ENCODE results near the gene SOX6.

SOX6 gene

DNA sequence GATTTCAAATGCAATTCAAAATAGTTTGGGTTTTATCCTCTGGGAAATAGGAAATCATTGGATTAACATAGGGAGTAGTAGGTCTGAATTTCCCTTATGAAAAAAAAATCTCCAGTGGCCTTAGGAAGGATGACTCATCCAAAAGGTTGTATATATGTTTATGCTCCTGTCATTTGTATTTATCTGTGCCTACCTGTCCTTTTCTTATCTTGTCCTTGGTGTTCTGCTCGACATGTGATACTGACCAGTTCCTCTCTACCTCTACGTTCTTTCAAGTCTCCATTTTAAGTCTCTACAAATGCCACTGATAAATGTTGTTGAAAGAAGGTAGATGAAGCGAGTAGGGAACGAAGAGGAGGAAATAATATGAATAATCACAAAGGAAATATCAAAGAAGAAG, 3.0 kb upstream of the SOX6 start:
- Histone ChIP-seq H3K9ac (ENCODE audit: low read length) (no peak overlapping the region), H3K27me3 (ENCODE audit: low read depth, low read length) (no peaks in the 10 kb centered on the region), H3K9me3 (ENCODE audit: insufficient read depth, low read length) (no peaks in the 10 kb centered on the region), H4K20me1 (ENCODE audit: insufficient read depth, low read length) (no peaks in the 10 kb centered on the region), H3K36me3 (replicated peaks; ENCODE audit: low read depth, low read length) (no peaks in the 10 kb centered on the region), H3K27ac (ENCODE audit: low read length) (no peak overlapping the region), H3K4me2 (ENCODE audit: low read length) (no peak overlapping the region), H3K4me1 (ENCODE audit: low read length) (no peaks in the 10 kb centered on the region), H2AFZ (ENCODE audit: low read depth, low read length) (no peak overlapping the region), H3K4me3 (ENCODE audit: low read length) (no peak overlapping the region), H3K79me2 (ENCODE audit: low read length) (no peaks in the 10 kb centered on the region)
- no peak for TF ChIP-seq EZH2phosphoT487 (IDR thresholded peaks at IDR 0.05; ENCODE audit: low read depth)
- TF ChIP-seq, protein P1, sequence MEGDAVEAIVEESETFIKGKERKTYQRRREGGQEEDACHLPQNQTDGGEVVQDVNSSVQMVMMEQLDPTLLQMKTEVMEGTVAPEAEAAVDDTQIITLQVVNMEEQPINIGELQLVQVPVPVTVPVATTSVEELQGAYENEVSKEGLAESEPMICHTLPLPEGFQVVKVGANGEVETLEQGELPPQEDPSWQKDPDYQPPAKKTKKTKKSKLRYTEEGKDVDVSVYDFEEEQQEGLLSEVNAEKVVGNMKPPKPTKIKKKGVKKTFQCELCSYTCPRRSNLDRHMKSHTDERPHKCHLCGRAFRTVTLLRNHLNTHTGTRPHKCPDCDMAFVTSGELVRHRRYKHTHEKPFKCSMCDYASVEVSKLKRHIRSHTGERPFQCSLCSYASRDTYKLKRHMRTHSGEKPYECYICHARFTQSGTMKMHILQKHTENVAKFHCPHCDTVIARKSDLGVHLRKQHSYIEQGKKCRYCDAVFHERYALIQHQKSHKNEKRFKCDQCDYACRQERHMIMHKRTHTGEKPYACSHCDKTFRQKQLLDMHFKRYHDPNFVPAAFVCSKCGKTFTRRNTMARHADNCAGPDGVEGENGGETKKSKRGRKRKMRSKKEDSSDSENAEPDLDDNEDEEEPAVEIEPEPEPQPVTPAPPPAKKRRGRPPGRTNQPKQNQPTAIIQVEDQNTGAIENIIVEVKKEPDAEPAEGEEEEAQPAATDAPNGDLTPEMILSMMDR (IDR thresholded peaks at IDR 0.05; ENCODE audit: low read depth, low read length): no peak

DNA sequence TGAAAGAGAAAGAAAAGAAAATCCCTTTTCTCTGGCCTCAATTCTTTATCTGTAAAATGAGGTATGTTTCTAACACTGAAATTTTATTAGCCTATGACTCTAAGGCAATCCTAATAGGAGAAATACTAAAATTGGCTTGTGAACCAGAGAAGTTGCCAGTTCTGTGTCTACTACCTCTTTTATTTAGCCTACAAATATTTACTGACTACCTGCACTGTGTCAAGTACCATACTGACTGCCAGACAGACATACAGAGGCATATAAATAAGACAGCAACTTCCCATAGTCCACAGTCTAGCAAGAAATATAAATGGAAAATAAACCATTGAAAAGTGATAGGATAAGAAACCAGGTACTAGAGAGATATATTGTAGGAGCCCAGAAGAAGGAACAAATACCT, 2.4 kb upstream of the SOX6 start:
- H3K4me1 ChIP-seq (ENCODE audit: low read length): no peaks in the 10 kb centered on the region
- no peaks in the 10 kb centered on the region for H3K79me2 ChIP-seq (ENCODE audit: low read length)
- no peaks in the 10 kb centered on the region for H4K20me1 ChIP-seq (ENCODE audit: insufficient read depth, low read length)
- H3K27ac ChIP-seq (ENCODE audit: low read length): no peak overlapping the region
- H3K36me3 ChIP-seq (replicated peaks; ENCODE audit: low read depth, low read length): no peaks in the 10 kb centered on the region
- H3K4me3 ChIP-seq (ENCODE audit: low read length): no peak overlapping the region
- H2AFZ ChIP-seq (ENCODE audit: low read depth, low read length): no peak overlapping the region
- TF ChIP-seq EZH2phosphoT487 (IDR thresholded peaks at IDR 0.05; ENCODE audit: low read depth): no peak
- TF ChIP-seq, protein P1 (IDR thresholded peaks at IDR 0.05; ENCODE audit: low read depth, low read length): no peak
- H3K27me3 ChIP-seq (ENCODE audit: low read depth, low read length): no peaks in the 10 kb centered on the region
- H3K4me2 ChIP-seq (ENCODE audit: low read length): no peak overlapping the region
- H3K9ac ChIP-seq (ENCODE audit: low read length): no peak overlapping the region
- no peaks in the 10 kb centered on the region for H3K9me3 ChIP-seq (ENCODE audit: insufficient read depth, low read length)

DNA sequence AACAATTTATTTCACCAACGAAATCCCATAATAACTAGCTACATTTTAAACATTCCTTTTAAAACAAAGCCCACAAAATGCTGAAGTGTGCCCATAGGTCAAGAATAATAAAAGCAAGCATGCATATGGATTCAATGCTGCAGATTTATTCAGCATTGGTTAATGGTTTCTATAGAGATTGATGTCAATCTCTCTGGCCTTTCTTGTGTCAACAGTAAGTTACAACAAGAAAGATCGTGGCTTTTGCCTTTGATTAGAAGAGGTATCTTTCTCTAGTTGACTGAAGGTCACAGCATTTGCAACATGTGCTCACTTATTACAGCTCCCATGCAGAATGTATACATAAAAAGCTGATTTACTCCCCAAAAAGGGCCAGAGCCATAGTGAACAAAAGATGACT, 1.4 kb upstream of the SOX6 start:
- H3K27me3 ChIP-seq (ENCODE audit: low read depth, low read length): no peaks in the 10 kb centered on the region
- H3K9ac ChIP-seq (ENCODE audit: low read length): no peak overlapping the region
- TF ChIP-seq, protein P1 (IDR thresholded peaks at IDR 0.05; ENCODE audit: low read depth, low read length): no peak
- TF ChIP-seq EZH2phosphoT487 (IDR thresholded peaks at IDR 0.05; ENCODE audit: low read depth): no peak
- no peaks in the 10 kb centered on the region for H4K20me1 ChIP-seq (ENCODE audit: insufficient read depth, low read length)
- H3K4me1 ChIP-seq (ENCODE audit: low read length): no peaks in the 10 kb centered on the region
- H3K9me3 ChIP-seq (ENCODE audit: insufficient read depth, low read length): no peaks in the 10 kb centered on the region
- no peak overlapping the region for H3K4me2 ChIP-seq (ENCODE audit: low read length)
- no peaks in the 10 kb centered on the region for H3K79me2 ChIP-seq (ENCODE audit: low read length)
- H3K36me3 ChIP-seq (replicated peaks; ENCODE audit: low read depth, low read length): no peaks in the 10 kb centered on the region
- H3K4me3 ChIP-seq (ENCODE audit: low read length): no peak overlapping the region
- no peak overlapping the region for H2AFZ ChIP-seq (ENCODE audit: low read depth, low read length)
- H3K27ac ChIP-seq (ENCODE audit: low read length): no peak overlapping the region

DNA sequence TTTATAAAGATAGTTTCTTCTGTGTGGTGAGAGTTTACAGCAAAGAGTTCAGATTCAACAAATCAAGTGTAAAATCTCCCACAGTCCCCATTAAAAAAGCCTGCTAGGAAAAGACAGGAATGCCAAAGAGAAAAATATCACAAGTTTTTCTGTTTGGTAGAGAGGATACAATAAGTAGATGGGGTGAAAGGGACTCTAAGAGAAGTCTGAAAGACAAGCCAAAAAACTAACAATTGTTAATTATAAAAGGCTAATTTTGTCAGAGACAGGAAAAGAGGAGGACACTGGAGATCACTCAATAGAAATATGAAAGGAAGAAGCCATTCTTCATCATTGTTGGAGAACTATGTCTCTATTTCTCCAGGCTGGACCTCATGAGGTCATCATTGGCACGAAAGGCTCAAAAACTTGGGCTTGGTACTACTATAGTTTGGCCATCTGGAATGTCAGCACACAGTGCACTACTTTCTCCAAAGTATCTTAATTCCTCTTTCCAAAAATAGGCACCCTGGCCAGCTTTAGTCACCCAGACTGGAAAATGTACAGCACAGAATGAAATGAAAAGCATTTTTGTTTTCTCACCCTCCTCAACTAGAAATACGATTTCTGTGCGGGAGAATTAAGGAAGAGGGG, 531 bp upstream of the SOX6 start:
- Histone ChIP-seq H2AFZ (ENCODE audit: low read depth, low read length) (no peak overlapping the region), H3K4me2 (ENCODE audit: low read length) (no peak overlapping the region), H3K9ac (ENCODE audit: low read length) (no peak overlapping the region), H4K20me1 (ENCODE audit: insufficient read depth, low read length) (no peaks in the 10 kb centered on the region), H3K79me2 (ENCODE audit: low read length) (no peaks in the 10 kb centered on the region), H3K4me3 (ENCODE audit: low read length) (no peak overlapping the region), H3K36me3 (replicated peaks; ENCODE audit: low read depth, low read length) (no peaks in the 10 kb centered on the region), H3K27me3 (ENCODE audit: low read depth, low read length) (no peaks in the 10 kb centered on the region), H3K9me3 (ENCODE audit: insufficient read depth, low read length) (no peaks in the 10 kb centered on the region), H3K4me1 (ENCODE audit: low read length) (no peaks in the 10 kb centered on the region), H3K27ac (ENCODE audit: low read length) (no peak overlapping the region)
- TF ChIP-seq, protein P1 (IDR thresholded peaks at IDR 0.05; ENCODE audit: low read depth, low read length): no peak
- TF ChIP-seq EZH2phosphoT487 (IDR thresholded peaks at IDR 0.05; ENCODE audit: low read depth): no peak
